ENCODE data around the gene CATSPER1.
"Not testable (repeated sequence)": the region's sequence is repeated elsewhere in the genome, so short reads cannot be mapped to it uniquely, and the experiment has no call there.

CATSPER1 gene

GRCh38 chr11:66051766-66052663 is 25.7 kb upstream of the CATSPER1 start, which contains the start of gene SF3B2:
Gene SF3B2, plus strand, starts transcription at chr11:66052364. Its CDS starts 21 bp downstream, at chr11:66052385.
- peak; percentile 97 to 98 for DNase-seq (ENCODE audit: low read depth in 2 of 2)

- DNase-seq (ENCODE audit: low read depth in 2 of 2) = no peak
Observed at GRCh38 chr11:66051371-66051765, 25.1 kb upstream of the CATSPER1 start.

GRCh38 chr11:66050581-66051231 is 24.4 kb upstream of the CATSPER1 start:
- DNase-seq (ENCODE audit: low read depth in 2 of 2) = no peak

DNA sequence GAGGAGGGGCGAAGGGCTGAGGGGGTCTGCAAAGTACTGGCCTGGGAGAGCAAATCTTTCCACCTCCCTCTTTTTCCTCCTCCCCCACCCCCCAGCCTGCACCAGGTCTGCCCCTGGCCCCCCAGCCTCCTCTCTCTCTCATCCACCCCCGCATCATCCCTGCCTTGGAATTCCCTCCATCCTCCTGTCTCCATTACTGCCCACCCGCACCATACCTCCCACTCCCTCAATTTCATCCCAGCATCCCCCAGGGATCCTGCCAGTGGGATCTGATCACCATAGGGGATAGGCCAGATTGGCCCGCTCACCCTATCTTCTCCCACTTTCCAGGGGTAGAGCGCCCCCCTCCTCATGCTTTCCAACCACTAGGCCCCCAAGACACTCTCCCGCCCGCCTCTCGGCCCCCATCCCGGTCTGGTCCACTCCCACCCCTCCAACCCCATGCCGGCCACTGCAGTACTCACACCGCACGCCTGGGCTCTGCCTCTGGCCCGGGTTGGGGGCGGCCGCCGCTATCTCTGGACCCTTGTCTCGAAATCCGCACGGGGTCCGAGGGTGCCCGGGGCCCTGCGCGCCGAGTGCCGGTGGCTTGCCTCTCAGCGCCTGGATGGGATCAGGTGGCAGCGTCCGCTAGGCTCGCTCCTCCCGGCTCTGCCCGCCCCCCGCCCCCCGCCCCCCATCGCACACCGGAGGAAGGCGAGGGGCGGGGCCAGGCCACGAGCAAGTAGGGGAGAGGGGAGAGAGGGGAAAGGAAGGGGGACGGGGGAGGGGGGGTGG is 22.5 kb upstream of the CATSPER1 start, which contains the start of gene GAL3ST3:
Gene GAL3ST3 (minus strand): TSS at position 615 of the 777 bp plus-strand sequence. CDS start 3,746 bp downstream, outside the sequence.
- no peak for DNase-seq (ENCODE audit: low read depth in 2 of 2)

DNA sequence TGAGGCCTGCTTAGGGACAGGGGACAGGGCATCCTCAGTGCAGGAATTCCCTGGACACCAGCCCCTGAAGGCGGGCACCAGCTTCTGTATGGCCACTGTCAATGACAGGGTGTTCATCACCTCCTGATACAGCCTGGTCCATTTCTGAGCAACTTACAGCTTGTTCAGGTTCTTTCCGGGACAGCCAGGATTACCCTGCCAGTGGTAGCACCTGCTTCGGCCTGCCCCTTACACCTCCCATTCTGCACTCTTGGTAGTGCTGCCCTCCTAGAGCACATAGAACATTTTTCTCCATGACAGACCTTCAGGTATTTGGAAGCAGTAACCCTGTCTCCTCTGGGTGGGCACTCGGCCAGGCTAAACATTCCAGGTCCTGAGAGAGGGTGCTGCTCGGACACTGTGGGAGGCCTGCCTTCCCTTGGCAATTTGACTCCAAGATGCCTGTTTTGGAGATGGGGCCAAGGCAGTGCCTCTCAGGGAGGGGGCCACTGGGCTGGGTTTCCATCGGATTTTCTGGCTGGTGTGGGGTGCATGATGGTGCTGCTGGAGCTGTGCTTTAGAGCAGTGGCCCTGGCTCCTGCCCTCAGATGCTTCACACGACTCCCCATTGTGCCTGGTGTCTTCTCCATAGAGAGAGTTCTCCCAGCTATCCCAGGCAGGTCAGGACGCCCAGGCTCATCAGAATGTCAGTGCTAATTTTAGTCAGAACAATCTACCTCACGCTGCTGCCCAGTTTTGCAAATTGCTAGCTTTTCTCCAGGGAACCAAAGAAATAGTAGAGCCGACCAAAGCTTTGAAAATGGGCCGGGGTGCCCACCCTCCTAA is 21.5 kb upstream of the CATSPER1 start:
- DNase-seq (ENCODE audit: low read depth in 2 of 2) = no peak

- DNase-seq (ENCODE audit: low read depth in 2 of 2) = no peak
Observed at GRCh38 chr11:66046901-66047300, 20.6 kb upstream of the CATSPER1 start.

- DNase-seq (ENCODE audit: low read depth in 2 of 2) = peak; percentile 62 to 68
Observed at GRCh38 chr11:66045177-66045639, 18.9 kb upstream of the CATSPER1 start.

GRCh38 chr11:66044757-66045156 is 18.5 kb upstream of the CATSPER1 start:
- DNase-seq (ENCODE audit: low read depth in 2 of 2) = no peak

DNA sequence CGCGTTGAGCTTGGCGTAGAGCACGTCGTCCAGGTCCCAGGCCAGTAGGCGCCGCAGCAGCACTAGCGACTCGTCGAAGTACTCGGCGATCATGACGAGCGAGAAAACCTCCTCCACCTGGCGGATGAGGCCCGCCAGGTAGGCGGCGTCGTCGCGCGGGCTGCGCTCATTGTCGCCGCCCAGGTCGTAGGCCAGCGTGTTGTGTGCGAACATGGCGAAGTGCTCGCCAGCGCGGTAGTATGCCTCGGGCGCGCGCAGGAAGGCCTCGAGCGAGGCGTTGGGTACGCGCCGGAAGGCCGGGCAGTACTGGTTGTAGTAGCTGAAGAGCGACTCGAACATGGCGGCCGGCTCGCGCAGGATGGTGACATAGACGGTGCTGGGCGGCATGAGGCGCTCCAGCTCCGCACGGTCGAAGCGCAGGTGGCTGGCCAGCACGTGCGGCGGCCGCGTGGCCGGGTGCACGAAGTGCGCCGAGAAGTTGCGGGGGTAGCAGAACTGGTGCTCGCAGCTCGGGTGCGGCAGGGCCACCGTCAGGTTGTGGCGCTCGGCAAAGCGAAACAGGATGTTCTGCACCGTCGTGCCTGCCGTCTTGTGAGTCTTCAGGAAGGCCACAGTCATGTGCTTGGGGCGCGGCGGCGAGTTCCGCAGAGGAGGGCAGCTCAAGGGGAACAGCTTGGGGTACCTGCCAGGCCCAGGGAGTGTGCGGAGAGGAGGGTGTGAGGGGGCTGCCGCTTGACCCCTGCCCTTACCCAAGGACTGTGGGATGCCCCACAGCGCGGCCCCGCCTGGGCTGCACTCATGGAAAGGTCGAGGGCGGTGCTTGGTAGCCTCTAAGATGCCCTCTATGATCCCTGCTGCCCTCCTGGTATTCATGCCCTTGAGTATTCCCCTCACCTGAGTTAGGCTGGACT is 17.0 kb upstream of the CATSPER1 start:
- no peak for DNase-seq (ENCODE audit: low read depth in 2 of 2)

GRCh38 chr11:66042227-66042995 is 16.1 kb upstream of the CATSPER1 start:
- no peak for DNase-seq (ENCODE audit: low read depth in 2 of 2)

GRCh38 chr11:66039765-66040164 is 13.5 kb upstream of the CATSPER1 start:
- DNase-seq (ENCODE audit: low read depth in 2 of 2) = no peak

DNA sequence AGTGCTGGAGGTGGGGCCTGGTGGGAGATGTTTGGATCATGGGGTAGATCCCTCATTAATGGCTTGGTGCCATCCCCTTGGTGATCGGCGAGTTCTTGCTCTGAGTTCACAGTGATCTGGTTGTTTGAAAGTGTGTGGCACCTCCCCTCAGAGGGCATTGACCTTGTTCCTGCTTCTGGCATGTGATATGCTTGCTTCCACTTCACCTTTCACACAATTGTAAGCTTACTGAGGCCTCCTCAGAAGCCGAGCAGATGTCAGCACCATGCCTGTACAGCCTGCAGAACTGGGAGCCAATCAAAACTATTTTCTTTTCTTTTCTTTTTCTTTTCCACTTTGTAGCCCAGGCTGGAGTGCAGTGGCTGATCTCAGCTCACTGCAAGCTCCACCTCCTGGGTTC is 11.0 kb upstream of the CATSPER1 start:
- no peak for DNase-seq (ENCODE audit: low read depth in 2 of 2)

GRCh38 chr11:66036334-66036710 is 10.0 kb upstream of the CATSPER1 start:
- no peak for DNase-seq (ENCODE audit: low read depth in 2 of 2)

DNA sequence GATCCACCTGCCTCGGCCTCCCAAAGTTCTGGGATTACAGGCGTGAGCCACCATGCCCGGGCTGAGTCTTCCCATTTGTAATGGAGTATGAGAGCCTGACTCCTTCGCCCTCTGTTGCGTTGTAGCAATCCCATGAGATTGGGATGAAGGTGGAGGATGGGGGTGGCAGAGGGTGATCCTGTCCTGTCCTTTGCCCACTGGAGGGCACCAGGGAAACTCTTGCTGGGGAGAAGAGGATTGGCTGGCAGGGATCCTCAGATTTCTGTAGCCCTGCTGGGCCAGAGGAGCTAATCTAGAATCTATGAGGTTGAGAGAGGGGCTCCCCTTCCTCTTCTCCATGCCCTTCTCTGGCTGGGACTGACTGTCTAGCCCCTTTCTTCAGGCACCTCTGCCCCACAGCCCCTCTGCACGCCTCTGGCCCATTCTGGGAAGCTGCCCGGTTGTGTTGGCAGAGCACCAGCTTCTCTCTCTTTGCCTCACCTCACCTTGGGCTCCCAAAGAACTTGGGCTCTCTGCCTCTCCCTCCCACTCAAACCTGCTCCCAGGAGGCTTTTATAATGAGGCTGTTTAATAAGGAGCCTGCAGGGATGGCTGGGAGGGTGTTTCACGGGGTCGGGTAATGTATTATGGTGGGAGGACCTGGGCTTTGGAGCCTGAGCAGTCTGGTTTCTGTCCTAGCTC is 9.5 kb upstream of the CATSPER1 start:
- no peak for DNase-seq (ENCODE audit: low read depth in 2 of 2)

DNA sequence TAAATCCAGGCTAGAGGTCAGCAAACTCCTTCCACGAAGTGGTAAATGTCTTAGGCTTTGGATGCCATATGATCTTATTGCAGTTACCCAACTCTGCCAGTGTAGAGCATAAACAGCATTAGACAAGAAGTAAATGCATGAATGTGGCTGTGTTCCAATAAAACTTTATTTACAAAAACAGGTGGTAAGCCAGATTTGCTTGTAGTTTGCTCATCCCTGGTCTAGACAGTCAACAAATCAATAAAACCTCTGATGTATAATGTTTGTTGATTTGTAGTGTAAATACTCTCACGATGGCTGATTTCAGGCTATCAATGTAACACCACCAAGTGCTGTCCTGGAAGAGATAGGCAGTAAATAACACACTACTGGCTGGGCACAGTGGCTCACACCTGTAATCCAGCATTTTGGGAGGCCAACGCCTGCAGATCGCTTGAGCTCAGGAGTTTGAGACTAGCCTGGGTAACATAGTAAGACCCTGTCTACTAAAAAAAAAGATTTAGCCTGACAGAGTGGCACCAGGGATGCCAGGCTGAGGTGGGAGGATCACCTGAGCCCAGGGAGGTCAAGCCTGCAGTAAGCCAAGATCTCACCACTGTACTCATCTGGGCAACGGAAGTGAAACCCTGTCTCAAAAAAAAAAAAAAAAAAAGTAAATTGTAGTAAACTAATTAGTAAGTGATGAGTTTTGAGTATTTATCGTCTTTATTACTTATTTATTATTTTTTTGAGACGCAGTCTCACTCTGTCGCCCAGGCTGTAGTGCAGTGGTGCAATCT is 6.9 kb upstream of the CATSPER1 start:
- DNase-seq (ENCODE audit: low read depth in 2 of 2) = no peak

GRCh38 chr11:66023186-66023440 is 3.2 kb downstream of the CATSPER1 start:
- not testable (repeated sequence) for DNase-seq (ENCODE audit: low read depth in 2 of 2)

GRCh38 chr11:66022401-66023185 is 3.7 kb downstream of the CATSPER1 start:
- peak; percentile 63 to 64 for DNase-seq (ENCODE audit: low read depth in 2 of 2)

Measured in stimulated activated CD8-positive, alpha-beta memory T cell treated with anti-CD3 and anti-CD28 coated beads, Interleukin-15, amount 100 ng/mL, for 48 hours (primary cell).